Measurements from ENCODE around the gene NFKB1.
"Not testable (repeated sequence)": the region's sequence is repeated elsewhere in the genome, so short reads cannot be mapped to it uniquely, and the experiment has no call there.

Gene NFKB1

DNA sequence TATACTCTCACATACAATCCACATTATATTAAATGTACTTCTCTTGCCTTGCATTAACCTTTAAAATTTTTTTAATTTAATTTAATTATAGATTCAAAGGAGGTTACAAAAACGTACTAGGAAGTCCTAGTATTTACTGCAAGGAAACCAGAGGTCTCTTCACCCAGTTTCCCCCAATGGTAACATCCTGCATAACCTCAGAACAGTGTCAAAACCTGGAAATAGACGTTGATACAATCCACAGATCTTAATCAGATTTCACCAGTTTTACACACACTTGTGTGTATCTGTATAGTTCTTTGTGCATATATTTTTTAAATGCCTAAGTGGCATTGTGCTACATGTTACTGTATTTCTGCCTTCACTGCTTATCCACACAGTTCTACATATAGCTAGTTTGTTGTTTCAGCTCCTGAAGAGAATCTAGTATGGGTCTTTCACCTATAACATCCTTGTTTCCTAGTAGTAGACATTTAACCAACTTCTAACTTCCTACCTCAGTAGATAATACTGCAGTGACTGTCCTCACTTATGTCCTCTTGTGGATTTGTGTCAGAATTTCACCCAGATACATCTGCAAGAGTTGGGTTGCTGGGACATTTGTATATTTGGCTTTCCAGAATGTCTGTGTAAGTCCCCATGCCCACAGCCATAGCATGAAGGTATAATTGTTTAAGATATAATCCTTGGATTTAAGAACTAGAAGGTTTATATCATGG is 103.2 kb downstream of the NFKB1 start:
- no peak for DNase-seq

- no peak for DNase-seq
These were observed 105.1 kb downstream of the NFKB1 start for GRCh38 chr4:102606261-102606660.

GRCh38 chr4:102606846-102607450 is 105.8 kb downstream of the NFKB1 start:
- no peak for DNase-seq

GRCh38 chr4:102608190-102608589 is 107.0 kb downstream of the NFKB1 start:
- DNase-seq, result no peak

GRCh38 chr4:102610007-102610406 is 108.8 kb downstream of the NFKB1 start:
- DNase-seq, result no peak

DNA sequence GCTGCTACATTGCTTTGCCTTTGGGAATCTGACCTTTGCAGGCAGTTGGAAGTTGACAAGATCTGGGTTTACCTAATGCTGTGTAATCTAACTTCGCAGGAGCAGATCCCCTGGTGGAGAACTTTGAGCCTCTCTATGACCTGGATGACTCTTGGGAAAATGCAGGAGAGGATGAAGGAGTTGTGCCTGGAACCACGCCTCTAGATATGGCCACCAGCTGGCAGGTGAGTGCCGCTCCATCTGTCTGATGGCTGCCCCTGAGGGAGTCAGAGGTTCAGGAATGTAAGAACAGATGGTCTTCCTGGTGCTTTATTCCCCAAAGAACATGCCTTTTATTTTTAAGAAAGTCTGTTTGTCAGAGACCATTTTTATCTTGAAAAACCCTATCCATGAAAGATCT is 109.3 kb downstream of the NFKB1 start:
- DNase-seq, result no peak

DNA sequence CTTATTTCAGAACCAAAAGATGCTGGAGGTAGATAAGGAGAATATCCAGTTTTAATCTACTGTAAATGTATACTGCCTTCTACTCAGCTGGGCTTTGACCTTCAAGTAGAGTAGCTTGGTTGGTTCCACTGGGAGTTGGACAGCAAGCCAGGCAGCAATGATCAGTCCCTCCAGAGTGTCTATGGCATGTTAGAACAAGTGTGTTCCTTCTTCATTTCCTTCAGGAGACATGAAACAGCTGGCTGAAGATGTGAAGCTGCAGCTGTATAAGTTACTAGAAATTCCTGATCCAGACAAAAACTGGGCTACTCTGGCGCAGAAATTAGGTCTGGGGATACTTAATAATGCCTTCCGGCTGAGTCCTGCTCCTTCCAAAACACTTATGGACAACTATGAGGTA is 111.1 kb downstream of the NFKB1 start:
- no peak for DNase-seq

DNA sequence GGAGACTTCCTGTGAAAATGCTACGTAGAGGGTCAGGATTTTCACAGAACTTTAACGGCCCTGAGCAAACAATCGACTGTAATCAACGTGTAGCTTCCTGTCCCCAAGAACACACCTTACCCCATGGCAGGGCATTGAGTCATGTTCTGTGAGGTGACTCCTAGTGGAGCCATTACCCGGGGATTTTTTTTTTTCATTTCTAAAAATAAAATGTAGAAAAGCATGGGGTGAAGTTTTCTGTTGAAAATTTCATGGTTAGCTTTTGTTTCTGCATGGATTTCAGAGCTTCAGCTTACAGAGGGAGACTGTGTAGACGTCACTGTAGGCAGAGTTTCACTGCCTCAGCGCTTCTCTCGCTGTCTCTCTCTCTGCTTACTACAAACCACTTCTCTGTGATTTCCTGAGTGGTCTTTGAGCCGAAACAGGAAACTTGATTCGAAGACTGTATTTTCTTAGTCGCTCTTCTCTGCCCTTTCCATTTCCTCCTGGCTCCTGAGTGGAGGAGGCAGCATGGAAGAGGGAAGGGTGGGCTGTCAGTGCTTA is 111.7 kb downstream of the NFKB1 start:
- no peak for DNase-seq

DNA sequence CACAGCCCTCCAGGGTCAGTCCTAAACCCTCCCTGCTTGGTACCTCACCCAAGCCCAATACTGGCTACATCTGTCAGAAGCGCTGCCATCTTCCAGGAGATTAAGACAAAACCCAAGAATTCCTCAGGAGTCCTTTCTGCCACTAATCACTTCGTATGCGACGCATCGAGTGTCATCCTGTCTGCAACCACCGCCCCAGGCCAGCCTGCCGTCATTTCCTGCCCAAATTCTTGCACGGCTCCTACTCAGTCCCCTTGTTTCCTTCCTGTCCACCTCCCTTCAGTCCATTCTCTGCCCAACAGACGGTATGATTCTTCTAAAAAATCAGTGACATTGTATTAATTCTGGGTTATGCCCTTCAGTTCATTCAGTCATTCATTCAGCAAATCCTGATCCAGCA is 113.6 kb downstream of the NFKB1 start:
- no peak for DNase-seq

DNA sequence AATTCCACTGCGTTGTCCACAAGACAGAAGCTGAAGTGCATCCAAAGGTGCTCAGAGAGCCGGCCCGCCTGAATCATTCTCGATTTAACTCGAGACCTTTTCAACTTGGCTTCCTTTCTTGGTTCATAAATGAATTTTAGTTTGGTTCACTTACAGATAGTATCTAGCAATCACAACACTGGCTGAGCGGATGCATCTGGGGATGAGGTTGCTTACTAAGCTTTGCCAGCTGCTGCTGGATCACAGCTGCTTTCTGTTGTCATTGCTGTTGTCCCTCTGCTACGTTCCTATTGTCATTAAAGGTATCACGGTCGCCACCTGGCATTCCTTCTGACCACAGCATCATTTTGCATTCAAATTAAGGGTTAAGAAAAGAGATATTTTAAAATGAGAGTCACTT is 115.5 kb downstream of the NFKB1 start:
- no peak for DNase-seq

- DNase-seq, result not testable (repeated sequence)
These were observed 117.9 kb downstream of the NFKB1 start for GRCh38 chr4:102619021-102619420.

- not testable (repeated sequence) for DNase-seq
These were observed 118.8 kb downstream of the NFKB1 start for GRCh38 chr4:102619776-102620631.

GRCh38 chr4:102620697-102621497 is 119.7 kb downstream of the NFKB1 start:
- no peak for DNase-seq

- DNase-seq, result no peak
These were observed 122.5 kb downstream of the NFKB1 start for GRCh38 chr4:102623622-102624021.

GRCh38 chr4:102624505-102624904 is 123.3 kb downstream of the NFKB1 start:
- DNase-seq, result no peak

- DNase-seq, result peak; percentile 13
These were observed 124.2 kb downstream of the NFKB1 start for GRCh38 chr4:102625232-102625930.

- DNase-seq, result no peak
These were observed 126.8 kb downstream of the NFKB1 start for GRCh38 chr4:102627831-102628523.

GRCh38 chr4:102629673-102630072 is 128.5 kb downstream of the NFKB1 start:
- DNase-seq, result no peak

DNA sequence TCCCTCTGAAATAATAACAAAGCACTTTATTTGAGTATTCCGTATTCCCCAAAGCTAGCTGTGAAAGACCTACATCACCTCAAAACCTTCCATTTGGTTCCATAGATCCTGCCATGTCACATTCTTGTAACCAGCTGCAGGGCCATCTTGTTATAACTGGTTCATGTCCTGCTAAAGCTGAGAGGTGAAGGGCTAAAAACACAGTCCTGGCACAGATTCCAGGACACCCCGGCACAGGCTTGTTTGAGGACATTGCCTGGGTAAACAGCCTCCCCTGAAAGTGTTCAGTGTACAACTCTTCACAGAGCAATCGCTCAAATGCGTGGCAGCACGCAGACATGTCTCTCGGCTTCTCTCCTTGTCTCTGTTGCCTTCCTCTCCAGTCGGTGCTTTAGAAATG is 130.5 kb downstream of the NFKB1 start:
- no peak for DNase-seq

GRCh38 chr4:102632241-102633065 is 131.3 kb downstream of the NFKB1 start:
- DNase-seq, result no peak
